NOMO-1 treated with DMSO at 0.1 percent for 48 hours (cell line): ENCODE measurements around the gene PLD6.
"Not testable (repeated sequence)": the region's sequence is repeated elsewhere in the genome, so short reads cannot be mapped to it uniquely, and the experiment has no call there.

Source experiments
- DNase-seq: peaks from one replicate; lab custom pipeline; 2025; ENCODE audit not compliant: unreplicated experiment; lab: John Stamatoyannopoulos, UW

Gene PLD6

GRCh38 chr17:17177176-17177575, 29.0 kb downstream of the PLD6 start:
- DNase-seq = no peak

- no peak for DNase-seq
Measured at GRCh38 chr17:17176341-17176740, 29.8 kb downstream of the PLD6 start.

- no peak for DNase-seq
Measured at GRCh38 chr17:17175917-17176316, 30.2 kb downstream of the PLD6 start.

- no peak for DNase-seq
Measured at GRCh38 chr17:17175340-17175739, 30.8 kb downstream of the PLD6 start.

GRCh38 chr17:17173921-17174320, 32.2 kb downstream of the PLD6 start:
- no peak for DNase-seq

- no peak for DNase-seq
Measured at GRCh38 chr17:17172990-17173389, 33.1 kb downstream of the PLD6 start.

- no peak for DNase-seq
Measured at GRCh38 chr17:17172001-17172939, 33.9 kb downstream of the PLD6 start.

- no peak for DNase-seq
Measured at GRCh38 chr17:17171186-17171585, 34.9 kb downstream of the PLD6 start.

GRCh38 chr17:17170346-17170985, 35.7 kb downstream of the PLD6 start:
- no peak for DNase-seq

- no peak for DNase-seq
Measured at GRCh38 chr17:17169396-17169795, 36.7 kb downstream of the PLD6 start.

GRCh38 chr17:17168401-17168800, 37.7 kb downstream of the PLD6 start:
- no peak for DNase-seq

- DNase-seq = no peak
Measured at GRCh38 chr17:17167986-17168385, 38.1 kb downstream of the PLD6 start.

GRCh38 chr17:17167356-17167755, 38.8 kb downstream of the PLD6 start:
- DNase-seq = no peak

- no peak for DNase-seq
Measured at GRCh38 chr17:17166446-17166845, 39.7 kb downstream of the PLD6 start.

- DNase-seq = no peak
Measured at GRCh38 chr17:17165666-17166308, 40.3 kb downstream of the PLD6 start.

GRCh38 chr17:17164676-17165075, 41.5 kb downstream of the PLD6 start:
- DNase-seq = no peak

GRCh38 chr17:17164156-17164555, 42.0 kb downstream of the PLD6 start:
- no peak for DNase-seq

GRCh38 chr17:17161759-17162158, 44.4 kb downstream of the PLD6 start:
- DNase-seq = no peak

GRCh38 chr17:17161121-17161520, 45.0 kb downstream of the PLD6 start:
- no peak for DNase-seq

- DNase-seq = no peak
Measured at GRCh38 chr17:17159571-17159970, 46.6 kb downstream of the PLD6 start.

GRCh38 chr17:17158506-17158905, 47.6 kb downstream of the PLD6 start:
- DNase-seq = not testable (repeated sequence)

- no peak for DNase-seq
Measured at GRCh38 chr17:17157041-17157440, 49.1 kb downstream of the PLD6 start.
